ENCODE measurements around the gene ARIH1. TPM values are rescaled to one million over a fixed set of nuclear protein-coding genes. Genes with fewer than 3 reads are reported as not detected.

ARIH1 gene
- total and polyA plus RNA-seq, 2 experiments from 2014 or later: 24.5 to 29.5 TPM

DNA sequence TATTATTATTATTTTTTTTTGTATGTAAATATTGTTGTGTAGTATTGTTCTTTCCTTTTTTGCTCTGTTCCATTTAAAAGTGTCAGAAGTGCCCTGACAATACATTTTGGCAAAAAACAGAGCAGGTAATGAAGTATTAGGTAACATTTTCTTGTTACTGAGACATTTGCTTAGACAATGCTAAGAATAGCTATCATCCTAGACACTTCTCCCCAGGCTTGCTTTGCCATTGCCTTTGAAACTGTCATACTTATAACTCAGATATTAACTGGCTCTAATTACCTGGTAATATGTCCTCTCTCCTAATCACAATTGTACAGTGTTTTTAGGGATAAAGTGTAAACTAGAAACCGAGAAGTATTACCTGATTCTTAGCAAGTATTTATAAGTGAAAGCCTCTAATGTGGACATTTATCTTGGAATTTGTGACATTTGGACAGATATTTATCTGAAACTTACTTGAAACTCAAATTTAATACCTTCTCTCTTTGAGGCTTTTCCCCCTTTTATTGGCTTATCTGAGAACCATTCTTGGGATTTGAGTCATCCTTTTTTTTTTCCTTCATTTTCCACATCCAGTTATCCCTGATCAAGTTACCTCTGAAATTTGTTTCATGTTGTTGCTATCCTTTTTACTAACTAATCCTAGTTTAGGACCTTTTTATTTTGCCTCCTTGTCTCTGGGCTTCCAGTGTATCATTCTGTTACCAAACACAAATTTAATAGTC, 13.1 kb downstream of the ARIH1 start:
- peak; percentile 42 for DNase-seq
- no peak for TF ChIP-seq EZH2 (IDR thresholded peaks at IDR 0.05; ENCODE audit: insufficient read depth, poor library complexity, severe bottlenecking)

DNA sequence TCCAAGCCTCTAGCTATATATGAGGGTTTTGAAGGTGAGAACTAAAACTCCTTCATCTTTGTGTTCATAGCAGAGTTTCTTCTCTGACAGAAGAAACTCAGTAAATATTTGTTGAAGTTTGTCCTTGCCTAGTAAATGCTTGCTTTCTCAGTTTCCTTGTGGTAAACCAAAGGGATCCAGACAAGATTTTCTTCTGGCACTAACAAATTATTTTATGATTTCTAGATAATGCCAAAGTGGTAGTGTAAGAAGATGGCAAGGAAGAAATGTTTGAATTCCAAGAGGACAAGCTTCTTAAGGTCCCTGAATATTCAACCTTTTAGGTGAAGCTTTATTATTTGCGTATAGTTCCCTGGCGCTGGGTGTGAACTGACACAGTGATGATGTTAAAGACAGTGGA, 14.4 kb downstream of the ARIH1 start:
- no peak overlapping the region for H3K4me2 ChIP-seq (ENCODE audit: unreplicated experiment)
- H3K9me3 ChIP-seq (ENCODE audit: low read depth): no peaks in the 10 kb centered on the region
- peaks cover 29% of the 10 kb centered on the region for H3F3A ChIP-seq (ENCODE audit: insufficient read depth)
- DNase-seq: no peak
- no peaks in the 10 kb centered on the region for H3K27me3 ChIP-seq (replicated peaks; ENCODE audit: insufficient read depth)
- no peak overlapping the region for H3K27ac ChIP-seq
- peaks cover 57% of the 10 kb centered on the region for H3K4me1 ChIP-seq (ENCODE audit: insufficient read depth)
- no peak overlapping the region for H3K9ac ChIP-seq
- peaks cover 98% of the 10 kb centered on the region for H3K79me2 ChIP-seq (ENCODE audit: insufficient read depth)
- in situ Hi-C loops (cut with MboI): no loop called here
- no peak overlapping the region for H2AFZ ChIP-seq
- H3K9me2 ChIP-seq (ENCODE audit: insufficient read depth): no peaks in the 10 kb centered on the region
- H4K20me1 ChIP-seq (ENCODE audit: insufficient read depth): peaks cover 50% of the 10 kb centered on the region
- WGBS, 2 experiments (ENCODE audit: low coverage in 1 of 2, low lambda C conversion rate in 2 of 2, missing lambda C conversion rate in 2 of 2): 85 to 92% methylated on average over 2 of the region's 2 CpGs
- H3K36me3 ChIP-seq (ENCODE audit: low read depth): no peaks in the 10 kb centered on the region
- H3K4me3 ChIP-seq: no peak overlapping the region
- TF ChIP-seq EZH2 (IDR thresholded peaks at IDR 0.05; ENCODE audit: insufficient read depth, poor library complexity, severe bottlenecking) (no peak), EZH2phosphoT487 (IDR thresholded peaks at IDR 0.05; ENCODE audit: insufficient read depth, low read depth) (no peak)

More for the DNA sequence above, 13.1 kb downstream of the ARIH1 start:
- Histone ChIP-seq H3K4me3 (no peak overlapping the region), H3K9me2 (ENCODE audit: insufficient read depth) (no peaks in the 10 kb centered on the region), H4K20me1 (ENCODE audit: insufficient read depth) (peaks cover 42% of the 10 kb centered on the region), H3K27me3 (replicated peaks; ENCODE audit: insufficient read depth) (no peaks in the 10 kb centered on the region), H3K9me3 (ENCODE audit: low read depth) (no peaks in the 10 kb centered on the region), H3K27ac (no peak overlapping the region), H2AFZ (no peak overlapping the region), H3K9ac (no peak overlapping the region), H3K4me2 (ENCODE audit: unreplicated experiment) (peak overlapping the region; percentile 31), H3K36me3 (ENCODE audit: low read depth) (no peaks in the 10 kb centered on the region), H3F3A (ENCODE audit: insufficient read depth) (peaks cover 16% of the 10 kb centered on the region), H3K79me2 (ENCODE audit: insufficient read depth) (peaks cover 98% of the 10 kb centered on the region), H3K4me1 (ENCODE audit: insufficient read depth) (peaks cover 44% of the 10 kb centered on the region)
- in situ Hi-C loops (cut with MboI): no loop called here
- 80 to 92% methylated on average over 1 of the region's 1 CpG for WGBS, 2 experiments (ENCODE audit: low coverage in 1 of 2, low lambda C conversion rate in 2 of 2, missing lambda C conversion rate in 2 of 2)

DNA sequence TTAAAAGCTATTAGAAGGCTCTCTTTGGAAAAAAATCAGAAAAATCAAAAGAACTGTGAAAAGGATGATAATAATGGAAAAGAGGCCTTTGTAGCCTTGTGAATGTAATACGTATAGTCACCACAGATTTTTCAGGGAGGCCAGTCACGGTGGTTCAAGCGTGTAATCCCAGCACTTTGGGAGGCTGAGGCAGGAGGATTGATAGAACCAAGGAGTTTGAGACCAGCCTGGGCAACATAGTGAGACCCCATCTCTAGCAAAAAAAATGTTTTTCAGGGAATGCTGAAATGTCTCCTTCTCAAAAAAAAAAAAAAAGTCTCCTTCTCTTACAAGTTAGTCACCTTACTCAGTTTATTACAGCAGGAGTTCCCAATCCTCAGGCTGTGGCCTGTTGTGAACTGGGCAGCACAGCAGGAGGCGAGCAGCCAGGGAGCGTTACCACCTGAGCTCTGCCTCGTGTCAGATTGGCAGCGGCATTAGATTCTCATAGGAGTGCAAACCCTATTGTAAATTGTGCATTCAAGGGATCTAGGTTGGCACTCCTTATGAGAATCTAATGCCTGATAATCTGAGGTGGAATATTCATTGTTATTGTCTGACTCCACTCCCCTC, 15.9 kb downstream of the ARIH1 start:
- Histone ChIP-seq H3K36me3 (ENCODE audit: low read depth) (no peaks in the 10 kb centered on the region), H3F3A (ENCODE audit: insufficient read depth) (peaks cover 33% of the 10 kb centered on the region), H3K79me2 (ENCODE audit: insufficient read depth) (peaks cover 98% of the 10 kb centered on the region), H3K9me2 (ENCODE audit: insufficient read depth) (no peaks in the 10 kb centered on the region), H4K20me1 (ENCODE audit: insufficient read depth) (peaks cover 61% of the 10 kb centered on the region), H2AFZ (no peak overlapping the region), H3K4me3 (no peak overlapping the region), H3K27ac (no peak overlapping the region), H3K9me3 (ENCODE audit: low read depth) (no peaks in the 10 kb centered on the region), H3K4me2 (ENCODE audit: unreplicated experiment) (no peak overlapping the region), H3K4me1 (ENCODE audit: insufficient read depth) (peaks cover 68% of the 10 kb centered on the region), H3K9ac (no peak overlapping the region), H3K27me3 (replicated peaks; ENCODE audit: insufficient read depth) (no peaks in the 10 kb centered on the region)
- WGBS, 2 experiments (ENCODE audit: low coverage in 1 of 2, low lambda C conversion rate in 2 of 2, missing lambda C conversion rate in 2 of 2): 92% methylated on average over 7 of the region's 7 CpGs
- in situ Hi-C loops (cut with MboI): no loop called here
- no peak for TF ChIP-seq EZH2 (IDR thresholded peaks at IDR 0.05; ENCODE audit: insufficient read depth, poor library complexity, severe bottlenecking)
- TF ChIP-seq EZH2phosphoT487 (IDR thresholded peaks at IDR 0.05; ENCODE audit: insufficient read depth, low read depth): no peak
- DNase-seq: no peak

DNA sequence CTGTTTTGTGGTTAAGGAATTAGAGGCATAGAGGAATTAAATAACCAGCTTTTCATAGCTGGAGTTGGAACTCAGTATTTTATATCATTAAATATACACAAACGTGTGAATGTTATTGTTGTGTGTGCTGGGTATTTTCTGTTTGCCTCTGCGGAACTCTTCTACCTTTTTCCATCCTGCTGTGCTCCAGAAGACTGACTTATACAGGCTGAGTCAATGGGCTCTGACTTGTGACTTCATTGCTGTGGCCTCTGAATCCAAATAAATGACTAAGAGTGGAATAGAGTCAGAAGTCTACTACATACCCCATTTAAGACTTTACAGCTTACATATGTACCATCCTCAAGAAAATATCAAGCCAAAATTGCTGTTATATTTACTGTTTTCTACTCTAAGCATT, 17.6 kb downstream of the ARIH1 start:
- H3K9ac ChIP-seq: peak overlapping the region; percentile 12; the same call in 1 of the 2 replicates
- in situ Hi-C loops (cut with MboI): no loop called here
- H3K9me2 ChIP-seq (ENCODE audit: insufficient read depth): no peaks in the 10 kb centered on the region
- H3K36me3 ChIP-seq (ENCODE audit: low read depth): no peaks in the 10 kb centered on the region
- H3K79me2 ChIP-seq (ENCODE audit: insufficient read depth): peaks cover 98% of the 10 kb centered on the region
- DNase-seq: peak; percentile 91
- peaks cover 33% of the 10 kb centered on the region for H3F3A ChIP-seq (ENCODE audit: insufficient read depth)
- H3K9me3 ChIP-seq (ENCODE audit: low read depth): no peaks in the 10 kb centered on the region
- H4K20me1 ChIP-seq (ENCODE audit: insufficient read depth): peaks cover 66% of the 10 kb centered on the region
- peak overlapping the region; percentile 62 for H3K27ac ChIP-seq
- peak overlapping the region; percentile 86 for H3K4me2 ChIP-seq (ENCODE audit: unreplicated experiment)
- TF ChIP-seq EZH2 (IDR thresholded peaks at IDR 0.05; ENCODE audit: insufficient read depth, poor library complexity, severe bottlenecking) (no peak), EZH2phosphoT487 (IDR thresholded peaks at IDR 0.05; ENCODE audit: insufficient read depth, low read depth) (no peak)
- peaks cover 58% of the 10 kb centered on the region for H3K4me1 ChIP-seq (ENCODE audit: insufficient read depth)
- H3K27me3 ChIP-seq (replicated peaks; ENCODE audit: insufficient read depth): no peaks in the 10 kb centered on the region
- WGBS, 2 experiments (ENCODE audit: low coverage in 1 of 2, low lambda C conversion rate in 2 of 2, missing lambda C conversion rate in 2 of 2): 0 to 3% methylated on average over 2 of the region's 2 CpGs
- peak overlapping the region; percentile 19; the same call in 1 of the 2 replicates for H3K4me3 ChIP-seq
- no peak overlapping the region for H2AFZ ChIP-seq
